ENCODE data around the gene ST6GAL1.
"Not testable (repeated sequence)": the region's sequence is repeated elsewhere in the genome, so short reads cannot be mapped to it uniquely, and the experiment has no call there.

ST6GAL1 gene

DNA sequence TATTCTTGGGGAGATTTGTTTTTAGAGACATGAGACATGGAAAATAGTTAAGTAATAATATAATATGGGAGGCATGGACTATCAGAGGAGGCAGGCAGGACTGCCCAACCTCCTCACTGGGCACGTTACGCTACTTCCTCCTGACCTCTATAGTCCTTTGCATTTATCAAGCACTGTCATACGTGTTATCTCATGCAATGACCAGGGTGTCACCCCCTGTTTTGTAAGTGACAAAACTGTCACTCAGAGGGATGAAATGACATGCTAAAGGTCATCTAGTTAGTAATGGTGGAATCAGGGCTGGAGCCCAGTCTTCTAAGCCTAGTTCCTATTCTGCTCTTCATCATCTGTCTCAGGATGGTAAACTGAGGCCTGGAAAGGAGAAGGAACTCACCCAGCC is 66.7 kb downstream of the ST6GAL1 start:
- Histone ChIP-seq H3K4me1 (ENCODE audit: control insufficient read depth, insufficient read depth, low read length) (no peaks in the 10 kb centered on the region), H3K27ac (ENCODE audit: low read depth, low read length) (no peak overlapping the region), H3K4me3 (ENCODE audit: low read length) (no peak overlapping the region), H3K9ac (ENCODE audit: low read length) (no peak overlapping the region), H3K27me3 (ENCODE audit: control insufficient read depth, insufficient read depth, low read length) (no peaks in the 10 kb centered on the region), H3K36me3 (ENCODE audit: control insufficient read depth, insufficient read depth, low read length) (no peaks in the 10 kb centered on the region)

DNA sequence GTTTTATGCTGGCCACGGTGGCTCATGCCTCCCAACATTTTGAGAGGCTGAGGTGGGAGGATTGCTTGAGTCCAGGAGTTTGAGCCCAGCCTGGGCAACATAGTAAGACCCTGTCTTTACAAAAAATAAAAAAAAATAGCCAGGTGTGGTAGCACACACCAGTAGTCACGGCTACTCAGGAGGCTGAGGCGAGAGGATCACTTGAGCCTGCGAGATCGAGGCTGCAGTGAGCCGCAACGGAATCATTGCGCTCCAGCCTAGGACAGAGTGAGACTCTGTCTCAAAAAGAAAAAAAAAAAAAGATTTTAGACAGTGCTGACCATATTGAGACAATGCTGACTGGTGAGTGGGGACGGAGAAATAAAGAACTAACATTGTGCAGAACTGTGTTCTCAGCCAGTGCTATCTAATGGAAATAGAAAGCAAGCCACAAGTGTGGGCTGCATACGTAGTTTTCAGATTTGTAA is 67.2 kb downstream of the ST6GAL1 start:
- Histone ChIP-seq H3K27ac (ENCODE audit: low read depth, low read length) (no peak overlapping the region), H3K4me1 (ENCODE audit: control insufficient read depth, insufficient read depth, low read length) (no peaks in the 10 kb centered on the region), H3K4me3 (ENCODE audit: low read length) (no peak overlapping the region), H3K36me3 (ENCODE audit: control insufficient read depth, insufficient read depth, low read length) (no peaks in the 10 kb centered on the region), H3K9ac (ENCODE audit: low read length) (no peak overlapping the region), H3K27me3 (ENCODE audit: control insufficient read depth, insufficient read depth, low read length) (no peaks in the 10 kb centered on the region)

DNA sequence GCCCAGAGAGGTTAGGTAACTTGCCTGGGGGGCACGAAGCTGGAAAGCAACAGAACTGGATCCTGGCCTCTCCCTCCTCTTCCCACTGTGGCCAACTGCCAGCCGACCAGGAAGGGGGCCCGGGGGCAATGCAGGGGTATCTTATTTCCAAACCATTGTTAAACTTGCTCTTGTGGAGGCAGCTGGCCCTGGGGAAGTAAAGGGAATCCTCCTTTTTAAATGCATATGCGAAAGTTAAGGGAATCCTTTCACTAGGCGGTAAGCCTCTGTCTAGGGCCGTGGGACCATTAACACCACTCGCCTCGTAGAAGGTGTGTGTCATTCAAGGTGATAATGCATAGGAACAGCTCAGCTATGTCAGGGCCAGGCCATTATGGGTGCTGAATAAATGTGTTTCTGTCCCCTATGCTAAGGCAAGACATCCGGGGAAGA is 68.6 kb downstream of the ST6GAL1 start:
- no peak overlapping the region for H3K4me3 ChIP-seq (ENCODE audit: low read length)
- no peak overlapping the region for H3K9ac ChIP-seq (ENCODE audit: low read length)
- H3K27me3 ChIP-seq (ENCODE audit: control insufficient read depth, insufficient read depth, low read length), result no peaks in the 10 kb centered on the region
- H3K36me3 ChIP-seq (ENCODE audit: control insufficient read depth, insufficient read depth, low read length), result no peaks in the 10 kb centered on the region
- H3K4me1 ChIP-seq (ENCODE audit: control insufficient read depth, insufficient read depth, low read length), result no peaks in the 10 kb centered on the region
- H3K27ac ChIP-seq (ENCODE audit: low read depth, low read length), result no peak overlapping the region

DNA sequence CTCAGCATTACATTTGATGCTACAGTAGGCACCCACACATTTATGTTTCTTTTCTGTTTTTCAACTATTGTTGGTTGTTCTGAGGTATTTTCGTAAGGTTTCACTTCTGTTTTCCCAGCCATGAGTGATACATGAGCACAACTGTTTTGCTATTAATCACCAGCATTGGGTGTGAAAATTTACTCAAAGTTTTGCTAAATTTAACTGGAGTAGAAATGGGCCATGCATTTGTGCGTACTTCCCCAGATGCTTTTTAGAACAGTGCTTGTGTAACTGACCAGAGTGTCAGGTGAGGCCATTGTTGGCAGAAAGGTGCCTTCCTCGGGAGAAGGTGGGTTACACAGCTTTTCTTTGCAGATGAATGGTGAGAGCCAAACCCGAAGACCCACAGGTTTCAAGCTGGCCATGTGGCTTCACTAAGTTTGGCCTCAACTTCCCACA is 70.4 kb downstream of the ST6GAL1 start:
- Histone ChIP-seq H3K4me1 (ENCODE audit: control insufficient read depth, insufficient read depth, low read length) (no peaks in the 10 kb centered on the region), H3K36me3 (ENCODE audit: control insufficient read depth, insufficient read depth, low read length) (peaks cover 2% of the 10 kb centered on the region), H3K9ac (ENCODE audit: low read length) (no peak overlapping the region), H3K27ac (ENCODE audit: low read depth, low read length) (no peak overlapping the region), H3K27me3 (ENCODE audit: control insufficient read depth, insufficient read depth, low read length) (no peaks in the 10 kb centered on the region), H3K4me3 (ENCODE audit: low read length) (no peak overlapping the region)

DNA sequence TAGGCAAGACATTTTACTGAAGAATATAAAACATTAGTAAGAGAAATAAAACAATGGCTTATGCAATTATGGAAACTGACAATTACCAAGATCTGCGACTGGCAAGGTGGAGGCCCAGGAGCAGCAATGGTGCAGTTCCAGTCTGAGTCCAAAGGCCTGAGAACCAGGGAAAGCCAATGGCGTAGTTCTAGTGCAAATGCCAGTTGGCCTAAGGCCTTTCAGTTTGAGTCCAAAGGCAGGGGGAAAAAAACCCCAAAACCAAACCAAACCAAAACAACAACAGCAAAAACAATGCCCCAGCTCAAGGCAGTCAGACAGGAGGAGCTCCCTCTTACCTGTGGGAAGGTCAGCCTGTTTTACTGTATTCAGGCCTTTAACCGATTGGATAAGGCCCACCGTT is 72.6 kb downstream of the ST6GAL1 start:
- no peak overlapping the region for H3K9ac ChIP-seq (ENCODE audit: low read length)
- no peak overlapping the region for H3K27ac ChIP-seq (ENCODE audit: low read depth, low read length)
- H3K36me3 ChIP-seq (ENCODE audit: control insufficient read depth, insufficient read depth, low read length), result peaks cover 2% of the 10 kb centered on the region
- no peaks in the 10 kb centered on the region for H3K27me3 ChIP-seq (ENCODE audit: control insufficient read depth, insufficient read depth, low read length)
- H3K4me3 ChIP-seq (ENCODE audit: low read length), result no peak overlapping the region
- no peaks in the 10 kb centered on the region for H3K4me1 ChIP-seq (ENCODE audit: control insufficient read depth, insufficient read depth, low read length)

DNA sequence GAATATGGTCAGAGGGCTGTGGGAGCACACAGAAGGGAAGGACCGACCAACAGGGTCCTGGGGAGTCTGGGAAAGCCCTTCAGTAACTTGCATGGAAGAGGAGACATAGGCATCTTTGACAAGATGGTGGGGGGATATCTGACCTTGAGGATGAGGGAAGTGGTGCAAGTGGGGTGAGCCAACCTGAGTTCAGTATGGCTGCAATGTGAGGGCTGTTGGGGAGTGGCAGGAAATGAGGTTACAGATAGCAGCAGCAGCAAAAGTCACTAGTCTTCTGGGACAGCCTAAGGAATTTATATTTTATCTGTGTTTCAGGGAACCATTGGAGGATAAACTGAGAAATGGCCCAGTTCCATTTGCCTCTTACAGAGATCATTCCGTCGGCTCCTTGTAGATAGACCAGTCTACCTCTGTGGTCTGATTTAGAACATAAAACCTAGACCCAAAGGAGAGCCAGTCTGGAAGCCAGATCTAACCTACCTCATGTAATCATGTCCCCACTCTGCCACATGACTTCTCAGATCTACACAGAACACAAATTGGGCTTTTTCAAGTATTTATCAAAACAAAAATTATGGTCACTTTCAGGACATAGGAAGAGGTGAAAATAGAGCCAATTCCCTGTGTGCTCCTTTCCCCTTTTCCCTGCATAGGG is 75.6 kb downstream of the ST6GAL1 start:
- H3K27me3 ChIP-seq (ENCODE audit: control insufficient read depth, insufficient read depth, low read length), result no peaks in the 10 kb centered on the region
- no peak overlapping the region for H3K9ac ChIP-seq (ENCODE audit: low read length)
- no peak overlapping the region for H3K27ac ChIP-seq (ENCODE audit: low read depth, low read length)
- no peaks in the 10 kb centered on the region for H3K4me1 ChIP-seq (ENCODE audit: control insufficient read depth, insufficient read depth, low read length)
- H3K36me3 ChIP-seq (ENCODE audit: control insufficient read depth, insufficient read depth, low read length), result peaks cover 2% of the 10 kb centered on the region
- no peak overlapping the region for H3K4me3 ChIP-seq (ENCODE audit: low read length)

DNA sequence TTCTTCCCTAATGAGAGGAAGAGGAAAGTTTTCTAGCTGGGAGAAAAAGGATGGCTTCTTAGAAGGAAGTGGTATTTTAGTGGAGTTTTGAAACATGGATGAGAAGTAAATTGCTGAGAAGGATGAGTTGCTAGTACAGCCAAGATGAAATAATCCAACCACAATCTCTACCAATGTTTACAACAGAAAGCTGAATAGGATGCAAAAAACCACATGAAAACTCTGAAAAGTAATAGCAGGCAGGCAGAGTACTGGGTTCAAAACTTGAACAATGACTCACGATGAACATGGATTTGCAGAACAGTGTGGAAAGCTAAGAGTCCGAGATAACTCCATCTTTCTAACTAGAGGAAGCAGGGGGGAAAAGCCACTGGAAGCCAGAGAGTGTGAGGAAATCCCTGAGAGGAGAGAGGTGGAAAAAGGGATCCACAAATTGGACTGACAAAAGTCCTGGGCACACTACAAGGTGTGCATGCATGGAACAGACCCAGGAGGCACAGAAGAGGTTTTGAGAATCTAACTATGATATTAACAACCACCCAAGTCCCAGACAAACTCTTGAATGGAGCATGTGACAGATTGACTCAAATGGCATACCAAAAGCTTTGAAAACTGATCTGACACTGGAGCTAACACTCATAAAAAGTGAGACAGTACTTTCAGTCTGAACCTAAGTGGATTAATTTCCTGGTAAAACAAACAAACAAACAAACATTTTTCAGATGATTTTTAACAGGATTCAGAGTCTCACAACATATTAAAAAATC is 76.7 kb downstream of the ST6GAL1 start:
- H3K27me3 ChIP-seq (ENCODE audit: control insufficient read depth, insufficient read depth, low read length), result no peaks in the 10 kb centered on the region
- no peak overlapping the region for H3K4me3 ChIP-seq (ENCODE audit: low read length)
- no peaks in the 10 kb centered on the region for H3K4me1 ChIP-seq (ENCODE audit: control insufficient read depth, insufficient read depth, low read length)
- peaks cover 2% of the 10 kb centered on the region for H3K36me3 ChIP-seq (ENCODE audit: control insufficient read depth, insufficient read depth, low read length)
- H3K27ac ChIP-seq (ENCODE audit: low read depth, low read length), result no peak overlapping the region
- H3K9ac ChIP-seq (ENCODE audit: low read length), result no peak overlapping the region

DNA sequence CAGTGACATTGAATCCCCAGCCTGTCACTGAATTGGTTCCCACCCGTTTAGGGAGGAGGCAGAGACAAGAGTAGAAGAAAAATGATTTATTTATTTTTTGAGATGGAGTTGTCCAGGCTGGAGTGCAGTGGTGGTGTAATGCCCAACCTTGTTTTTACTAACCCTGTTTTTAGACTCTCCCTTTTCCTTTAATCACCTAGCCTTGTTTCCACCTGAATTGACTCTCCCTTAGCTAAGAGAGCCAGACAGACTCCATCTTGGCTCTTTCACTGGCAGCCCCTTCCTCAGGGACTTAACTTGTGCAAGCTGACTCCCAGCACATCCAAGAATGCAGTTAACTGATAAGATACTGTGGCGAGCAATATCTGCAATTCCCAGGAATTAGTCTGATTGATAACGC is 80.1 kb downstream of the ST6GAL1 start:
- H3K27me3 ChIP-seq (ENCODE audit: control insufficient read depth, insufficient read depth, low read length); H3K4me3 ChIP-seq (ENCODE audit: low read length); H3K36me3 ChIP-seq (ENCODE audit: control insufficient read depth, insufficient read depth, low read length); H3K4me1 ChIP-seq (ENCODE audit: control insufficient read depth, insufficient read depth, low read length); H3K9ac ChIP-seq (ENCODE audit: low read length); H3K27ac ChIP-seq (ENCODE audit: low read depth, low read length): not testable (repeated sequence)

DNA sequence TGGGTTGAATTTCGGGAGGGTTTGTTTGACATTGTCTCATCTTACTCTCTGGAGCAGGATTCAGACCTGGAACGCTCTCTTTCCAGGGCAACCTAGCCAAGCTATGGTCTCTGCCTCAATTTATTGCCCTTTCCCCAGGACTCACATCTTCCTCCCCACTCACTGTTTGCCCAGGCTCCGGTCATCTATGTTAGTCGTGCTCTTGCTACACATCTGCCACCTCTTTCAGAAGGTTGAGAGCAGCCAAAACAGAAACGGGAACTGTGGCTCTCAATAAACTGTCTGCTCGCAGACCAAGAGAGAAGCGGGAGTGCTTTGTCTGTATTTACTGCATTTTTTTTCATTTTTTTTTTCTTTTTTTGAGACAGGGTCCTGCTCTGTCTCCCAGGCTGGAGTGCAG is 81.6 kb downstream of the ST6GAL1 start:
- no peaks in the 10 kb centered on the region for H3K36me3 ChIP-seq (ENCODE audit: control insufficient read depth, insufficient read depth, low read length)
- no peak overlapping the region for H3K9ac ChIP-seq (ENCODE audit: low read length)
- H3K27me3 ChIP-seq (ENCODE audit: control insufficient read depth, insufficient read depth, low read length), result no peaks in the 10 kb centered on the region
- H3K27ac ChIP-seq (ENCODE audit: low read depth, low read length), result no peak overlapping the region
- H3K4me1 ChIP-seq (ENCODE audit: control insufficient read depth, insufficient read depth, low read length), result no peaks in the 10 kb centered on the region
- no peak overlapping the region for H3K4me3 ChIP-seq (ENCODE audit: low read length)

DNA sequence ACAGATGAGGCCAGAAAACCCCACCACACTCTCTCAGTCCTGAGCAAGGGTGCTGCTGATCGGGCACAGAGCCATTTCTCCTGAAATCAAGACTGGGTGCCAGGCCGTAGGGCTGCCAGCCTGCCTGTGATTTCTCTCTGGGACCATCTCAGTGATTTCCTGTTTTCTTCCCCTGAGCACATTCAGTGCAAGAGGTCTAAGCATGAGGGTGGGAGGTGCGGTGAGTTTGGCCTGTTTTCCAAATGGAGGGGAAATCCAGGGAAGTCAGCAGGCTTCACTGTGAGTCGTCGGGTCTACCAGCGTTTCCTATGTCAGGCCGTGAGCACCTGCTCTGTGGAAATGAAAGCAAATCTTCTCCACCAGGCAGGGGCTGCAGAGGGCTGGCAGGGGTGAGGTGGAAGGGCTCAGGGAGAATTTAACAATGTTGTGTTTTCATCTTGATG is 82.3 kb downstream of the ST6GAL1 start:
- Histone ChIP-seq H3K4me3 (ENCODE audit: low read length) (no peak overlapping the region), H3K4me1 (ENCODE audit: control insufficient read depth, insufficient read depth, low read length) (no peaks in the 10 kb centered on the region), H3K9ac (ENCODE audit: low read length) (no peak overlapping the region), H3K27ac (ENCODE audit: low read depth, low read length) (no peak overlapping the region), H3K27me3 (ENCODE audit: control insufficient read depth, insufficient read depth, low read length) (no peaks in the 10 kb centered on the region), H3K36me3 (ENCODE audit: control insufficient read depth, insufficient read depth, low read length) (no peaks in the 10 kb centered on the region)

DNA sequence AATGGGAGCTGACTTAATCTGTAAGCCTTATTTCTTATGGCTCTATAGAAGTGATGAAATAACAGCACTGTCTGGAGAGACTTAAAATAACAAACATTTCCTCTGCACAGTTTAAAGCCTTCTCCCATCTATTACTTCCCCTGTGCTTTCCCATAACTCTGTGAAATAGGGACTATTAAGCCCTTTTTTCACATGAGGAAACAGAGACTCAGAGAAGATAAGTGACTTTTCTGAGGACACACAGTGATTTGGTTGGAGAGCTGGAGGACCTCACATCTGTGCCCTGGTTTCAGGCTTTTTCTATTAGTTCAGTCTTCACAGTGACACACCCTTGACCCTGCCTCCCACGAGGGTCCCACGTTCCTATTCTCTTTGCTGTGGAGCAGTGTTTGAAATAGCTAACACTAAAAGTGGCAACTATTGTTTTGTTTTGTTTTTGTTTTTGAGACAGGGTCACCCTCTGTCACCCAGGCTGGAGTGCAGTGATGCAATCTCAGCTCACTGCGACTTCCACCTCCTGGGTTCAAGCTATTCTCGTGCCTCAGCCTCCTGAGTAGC is 82.9 kb downstream of the ST6GAL1 start:
- H3K9ac ChIP-seq (ENCODE audit: low read length), result no peak overlapping the region
- H3K36me3 ChIP-seq (ENCODE audit: control insufficient read depth, insufficient read depth, low read length), result no peaks in the 10 kb centered on the region
- no peaks in the 10 kb centered on the region for H3K27me3 ChIP-seq (ENCODE audit: control insufficient read depth, insufficient read depth, low read length)
- H3K27ac ChIP-seq (ENCODE audit: low read depth, low read length), result no peak overlapping the region
- H3K4me3 ChIP-seq (ENCODE audit: low read length), result no peak overlapping the region
- H3K4me1 ChIP-seq (ENCODE audit: control insufficient read depth, insufficient read depth, low read length), result no peaks in the 10 kb centered on the region

DNA sequence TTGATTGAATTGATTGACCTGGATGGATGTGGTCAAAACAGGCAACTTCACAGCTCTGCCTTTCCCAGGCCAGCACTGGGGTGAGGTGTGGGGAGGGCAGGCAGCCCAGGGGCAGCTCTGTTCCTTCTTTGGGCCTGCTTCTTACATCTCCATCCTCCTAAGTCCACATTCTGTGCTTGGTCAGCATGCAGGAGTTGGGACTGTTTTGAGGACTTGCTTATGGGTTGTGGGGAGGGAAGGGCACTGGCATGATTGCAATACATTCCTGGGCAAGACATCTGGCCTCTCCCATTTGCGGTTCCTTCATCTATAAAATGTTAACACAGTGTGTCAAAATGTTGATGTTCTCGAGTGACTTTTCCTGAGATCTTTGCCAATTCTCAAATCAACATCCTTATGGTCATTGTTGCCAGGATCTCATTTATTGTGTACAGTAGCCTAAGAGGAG is 84.1 kb downstream of the ST6GAL1 start:
- Histone ChIP-seq H3K27me3 (ENCODE audit: control insufficient read depth, insufficient read depth, low read length) (no peaks in the 10 kb centered on the region), H3K36me3 (ENCODE audit: control insufficient read depth, insufficient read depth, low read length) (no peaks in the 10 kb centered on the region), H3K27ac (ENCODE audit: low read depth, low read length) (no peak overlapping the region), H3K4me1 (ENCODE audit: control insufficient read depth, insufficient read depth, low read length) (no peaks in the 10 kb centered on the region), H3K9ac (ENCODE audit: low read length) (no peak overlapping the region), H3K4me3 (ENCODE audit: low read length) (no peak overlapping the region)
